Skeletal muscle tissue (tissue), 4 donors: ENCODE measurements around the gene AGFG1. TPM values are rescaled to one million over a fixed set of nuclear protein-coding genes. Genes with fewer than 3 reads are reported as not detected.
"Not testable (repeated sequence)": the region's sequence is repeated elsewhere in the genome, so short reads cannot be mapped to it uniquely, and the experiment has no call there.

Source experiments
- H3K27ac ChIP-seq: one replicate; pipeline ENCODE4 v1.7.0; 2013; ENCODE audit warnings: mild to moderate bottlenecking, low read depth, low read length, inconsistent platforms
- H3K27me3 ChIP-seq, 3 donors: one replicate each; pipeline ENCODE4 v1.7.0; 2013; ENCODE audit warnings: low read length in 3 of 3; ENCODE audit not compliant: control insufficient read depth in 3 of 3, insufficient read depth in 3 of 3
- H3K36me3 ChIP-seq, 3 donors: one replicate each; pipeline ENCODE4 v1.7.0; 2013; ENCODE audit warnings: low read length in 3 of 3; ENCODE audit not compliant: control insufficient read depth in 3 of 3, insufficient read depth in 3 of 3
- H3K4me1 ChIP-seq, 3 donors: one replicate each; pipeline ENCODE4 v1.7.0; 2013; ENCODE audit warnings: low read length in 3 of 3, mild to moderate bottlenecking in 3 of 3; ENCODE audit not compliant: control insufficient read depth in 3 of 3, insufficient read depth in 3 of 3
- H3K4me3 ChIP-seq, 3 donors: one replicate each; pipeline ENCODE4 v1.7.0; 2013; ENCODE audit warnings: low read length in 3 of 3
- H3K9ac ChIP-seq, 3 donors: one replicate each; pipeline ENCODE4 v1.7.0; 2013; ENCODE audit warnings: low read length in 3 of 3, mild to moderate bottlenecking in 3 of 3, moderate library complexity in 2 of 3, low read depth in 1 of 3
- H3K9me3 ChIP-seq, 3 donors: one replicate each; pipeline ENCODE4 v1.7.0; 2013; ENCODE audit warnings: low read length in 3 of 3; ENCODE audit not compliant: control insufficient read depth in 3 of 3
- total RNA-seq: library from RNA; depleted of rRNA; stranded (reverse); fragments of >200 nt; gene quantifications from one replicate; pipeline ENCODE4 v1.2.3, GENCODE V29; 2014
- donor health status: Osteomylitis.

The AGFG1 gene
- total RNA-seq, 1 donor from 2014 or later = 20.9 TPM

DNA sequence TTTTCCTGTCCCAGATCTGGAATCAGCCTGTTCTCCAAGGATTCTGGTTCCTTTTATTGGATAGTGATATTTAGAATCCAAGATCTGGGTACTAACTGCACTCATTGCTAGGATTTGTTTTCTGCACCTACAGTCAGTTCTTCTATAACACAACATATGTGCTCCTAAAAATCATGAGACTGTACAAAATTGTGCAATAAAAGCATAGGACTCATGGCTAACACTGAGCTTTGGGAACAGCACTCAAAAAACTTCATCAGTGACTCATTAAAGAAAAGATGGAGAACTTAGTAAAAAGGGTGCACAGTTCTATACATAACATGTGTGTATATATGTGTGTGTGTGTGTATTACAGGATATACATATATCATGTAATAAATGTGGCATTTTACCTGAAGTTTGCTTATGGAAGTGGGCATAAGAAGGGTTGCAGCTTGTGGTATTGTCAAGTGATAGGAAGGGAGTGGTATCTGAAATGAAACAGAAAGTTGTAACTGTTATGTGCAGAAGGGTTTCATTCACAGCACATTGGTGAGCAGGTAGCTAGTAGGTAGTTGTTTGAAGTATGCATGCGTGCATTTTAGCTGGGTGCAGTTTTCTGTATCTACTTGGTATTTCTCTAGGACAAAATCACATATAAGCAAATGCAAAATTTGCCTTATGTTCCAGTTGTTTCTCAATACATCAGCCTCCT lies 120.9 kb downstream of the AGFG1 start:
- Histone ChIP-seq H3K9ac (no peak overlapping the region), H3K27me3 (peaks cover 0 to 4% (median 0%) of the 10 kb centered on the region in 3 donors), H3K4me1 (no peaks in the 10 kb centered on the region), H3K36me3 (no peaks in the 10 kb centered on the region), H3K27ac (no peak overlapping the region), H3K9me3 (peaks cover 0 to 2% (median 0%) of the 10 kb centered on the region in 3 donors), H3K4me3 (no peak overlapping the region)

DNA sequence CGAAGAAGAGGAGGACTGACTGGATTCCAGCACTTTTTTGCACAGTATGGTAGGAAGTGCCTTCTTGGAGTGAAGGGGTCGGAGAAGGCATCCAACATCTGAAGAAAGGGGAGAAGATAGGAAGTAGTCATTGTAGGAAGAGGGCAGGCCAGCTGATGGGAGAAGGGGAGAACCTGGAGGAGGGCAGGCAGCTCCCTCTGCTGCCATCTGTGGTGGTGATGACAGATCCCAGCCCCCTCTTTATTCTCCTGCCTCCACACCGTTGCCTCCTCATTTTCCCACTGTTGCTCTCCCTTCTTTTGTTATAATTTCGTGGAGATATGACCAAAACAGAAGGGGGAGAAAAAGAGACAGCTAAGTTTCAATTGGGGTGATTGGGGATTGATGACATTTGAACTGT lies 123.8 kb downstream of the AGFG1 start:
- no peak overlapping the region for H3K4me3 ChIP-seq
- H3K9me3 ChIP-seq = no peaks in the 10 kb centered on the region
- no peak overlapping the region for H3K9ac ChIP-seq
- no peak overlapping the region for H3K27ac ChIP-seq
- H3K27me3 ChIP-seq = peaks cover 0 to 4% (median 0%) of the 10 kb centered on the region in 3 donors
- H3K4me1 ChIP-seq = no peaks in the 10 kb centered on the region
- no peaks in the 10 kb centered on the region for H3K36me3 ChIP-seq

DNA sequence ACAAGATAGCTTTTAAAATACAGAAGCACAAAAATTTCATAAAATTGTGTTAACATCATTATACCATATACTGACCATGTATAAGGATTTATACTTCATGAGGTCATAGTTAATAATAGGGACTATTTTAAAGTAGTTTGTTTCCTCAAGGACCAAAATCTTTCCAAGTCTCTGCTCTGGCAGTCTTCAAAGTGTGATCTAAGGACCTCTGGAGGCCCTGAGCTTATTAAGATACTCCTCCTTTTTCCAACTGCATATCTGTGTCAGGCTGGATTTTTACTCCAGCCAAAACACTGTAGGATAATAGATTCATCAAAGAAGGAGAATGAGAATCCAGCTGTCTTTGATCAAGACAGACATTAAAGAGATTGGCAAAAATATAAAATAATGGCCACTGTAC lies 125.1 kb downstream of the AGFG1 start:
- no peaks in the 10 kb centered on the region for H3K9me3 ChIP-seq
- no peak overlapping the region for H3K9ac ChIP-seq
- no peaks in the 10 kb centered on the region for H3K36me3 ChIP-seq
- H3K4me3 ChIP-seq = no peak overlapping the region
- H3K4me1 ChIP-seq = no peaks in the 10 kb centered on the region
- peaks cover 0 to 4% (median 0%) of the 10 kb centered on the region in 3 donors for H3K27me3 ChIP-seq
- H3K27ac ChIP-seq = no peak overlapping the region

DNA sequence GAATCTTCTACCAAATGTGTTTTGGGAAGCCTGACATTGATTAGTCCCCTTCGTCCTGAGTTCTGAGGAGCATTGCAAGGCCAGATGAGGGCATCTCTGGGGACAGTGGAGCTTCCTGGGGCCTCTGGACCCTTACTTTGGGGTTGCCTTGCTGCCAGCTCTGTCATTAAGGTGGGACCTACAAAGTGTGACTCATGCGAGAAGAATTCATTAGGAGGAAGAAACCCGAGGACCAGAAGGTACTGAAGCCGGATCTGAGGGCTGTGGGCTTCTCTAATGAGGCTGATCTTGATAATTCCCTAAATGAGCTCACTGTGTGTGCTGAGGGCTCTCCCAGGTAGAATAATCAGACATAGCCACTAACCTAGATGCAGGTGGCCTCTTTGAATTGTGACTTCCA lies 126.0 kb downstream of the AGFG1 start:
- H3K27me3 ChIP-seq = peaks cover 0 to 4% (median 0%) of the 10 kb centered on the region in 3 donors
- no peaks in the 10 kb centered on the region for H3K36me3 ChIP-seq
- no peaks in the 10 kb centered on the region for H3K9me3 ChIP-seq
- H3K4me1 ChIP-seq = no peaks in the 10 kb centered on the region
- no peak overlapping the region for H3K27ac ChIP-seq
- H3K4me3 ChIP-seq = no peak overlapping the region
- no peak overlapping the region for H3K9ac ChIP-seq

DNA sequence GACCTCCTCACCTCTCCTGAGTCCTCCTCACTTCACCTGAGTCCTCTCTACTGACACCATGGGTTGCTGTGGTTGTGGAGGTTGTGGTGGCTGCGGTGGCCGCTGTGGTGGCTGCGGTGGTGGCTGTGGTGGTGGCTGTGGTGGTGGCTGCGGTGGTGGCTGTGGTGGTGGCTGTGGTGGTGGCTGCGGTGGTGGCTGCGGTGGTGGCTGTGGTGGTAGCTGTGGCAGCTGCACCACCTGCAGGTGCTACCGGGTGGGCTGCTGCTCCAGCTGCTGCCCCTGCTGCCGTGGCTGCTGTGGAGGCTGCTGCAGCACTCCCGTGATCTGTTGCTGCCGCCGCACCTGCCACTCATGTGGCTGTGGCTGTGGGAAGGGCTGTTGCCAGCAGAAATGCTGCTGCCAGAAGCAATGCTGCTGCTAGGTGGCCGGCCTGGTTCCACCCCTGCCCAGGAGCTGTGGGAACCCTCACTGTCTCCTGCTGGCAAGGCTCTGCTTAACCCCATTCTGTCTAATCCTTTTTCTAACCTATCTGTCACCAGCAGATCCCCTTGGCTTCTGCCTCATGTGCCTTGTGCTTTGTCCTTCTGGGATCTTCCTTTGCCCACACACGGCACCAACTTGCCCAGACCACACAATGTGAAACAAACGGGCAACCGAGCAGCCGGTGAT lies 127.0 kb downstream of the AGFG1 start, which contains the start of gene SCYGR2:
TSS of gene SCYGR2 (plus strand) at position 59 of the 669 bp plus-strand sequence. CDS start at position 59, 0 bp downstream.
- not testable (repeated sequence) for H3K9me3 ChIP-seq, H3K9ac ChIP-seq, H3K36me3 ChIP-seq, H3K27ac ChIP-seq, H3K4me1 ChIP-seq, H3K27me3 ChIP-seq, H3K4me3 ChIP-seq

DNA sequence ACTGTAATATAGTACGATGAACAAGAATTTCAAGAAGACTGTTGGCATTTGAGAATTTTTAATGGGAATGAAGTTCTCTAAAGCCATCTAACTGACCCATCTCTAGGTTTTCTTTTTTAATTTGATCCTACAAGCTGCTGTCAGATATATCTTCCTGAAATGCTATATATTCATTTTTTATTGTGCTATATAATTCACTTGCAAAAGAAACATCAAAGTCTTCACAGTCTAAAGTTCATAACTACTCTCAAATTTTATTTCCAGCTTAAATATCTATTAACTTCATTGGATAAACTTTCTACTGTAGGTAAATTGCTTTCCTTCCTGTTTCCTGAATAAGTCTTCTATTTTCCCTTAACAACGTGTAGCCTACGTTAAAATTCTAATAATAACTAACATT lies 130.4 kb downstream of the AGFG1 start:
- Histone ChIP-seq H3K4me3 (no peak overlapping the region), H3K4me1 (no peaks in the 10 kb centered on the region), H3K27ac (no peak overlapping the region), H3K27me3 (no peaks in the 10 kb centered on the region), H3K9ac (no peak overlapping the region), H3K9me3 (no peaks in the 10 kb centered on the region), H3K36me3 (no peaks in the 10 kb centered on the region)

DNA sequence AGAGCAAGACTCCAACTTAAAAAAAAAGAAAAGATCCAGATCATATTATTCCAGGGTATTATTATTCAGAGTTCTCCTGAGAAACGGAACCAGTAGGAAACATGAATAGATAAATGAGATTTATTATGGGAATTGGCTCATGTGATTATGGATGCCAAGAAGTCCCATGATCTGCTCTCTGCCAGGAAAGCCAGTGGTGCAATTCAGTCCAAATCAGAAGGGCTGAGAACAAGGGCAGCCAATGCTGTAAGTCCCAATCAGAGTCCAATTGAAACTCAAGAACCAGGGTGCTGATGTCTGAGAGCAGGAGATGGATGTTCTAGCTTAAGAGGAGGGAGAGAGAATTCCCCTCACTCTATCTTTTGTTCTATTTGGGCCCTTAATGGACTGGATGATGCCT lies 134.5 kb downstream of the AGFG1 start:
- Histone ChIP-seq H3K9me3 (no peaks in the 10 kb centered on the region), H3K27me3 (no peaks in the 10 kb centered on the region), H3K4me3 (no peak overlapping the region), H3K36me3 (no peaks in the 10 kb centered on the region), H3K27ac (no peak overlapping the region), H3K9ac (no peak overlapping the region), H3K4me1 (no peaks in the 10 kb centered on the region)

DNA sequence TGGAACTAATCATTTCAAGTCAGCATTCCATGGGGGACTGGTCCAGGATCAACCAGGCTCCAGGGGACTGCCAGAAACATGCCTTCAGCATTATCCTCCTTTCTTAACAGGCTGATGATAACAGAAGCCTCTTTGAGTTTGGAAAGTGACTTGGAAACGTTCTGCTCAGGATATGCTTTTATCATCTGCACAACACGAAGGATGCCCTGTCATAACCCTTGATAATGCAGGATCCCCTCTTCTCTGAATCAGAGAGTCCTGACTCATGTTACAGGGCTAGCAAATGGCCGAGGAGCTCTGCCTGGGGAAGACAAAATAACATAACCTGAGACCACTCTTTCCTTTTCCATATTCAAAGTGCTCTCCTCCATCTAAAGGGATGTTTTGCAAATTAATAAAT lies 136.0 kb downstream of the AGFG1 start:
- Histone ChIP-seq H3K36me3 (no peaks in the 10 kb centered on the region), H3K4me3 (no peak overlapping the region), H3K27me3 (no peaks in the 10 kb centered on the region), H3K4me1 (no peaks in the 10 kb centered on the region), H3K27ac (no peak overlapping the region), H3K9ac (no peak overlapping the region), H3K9me3 (no peaks in the 10 kb centered on the region)

DNA sequence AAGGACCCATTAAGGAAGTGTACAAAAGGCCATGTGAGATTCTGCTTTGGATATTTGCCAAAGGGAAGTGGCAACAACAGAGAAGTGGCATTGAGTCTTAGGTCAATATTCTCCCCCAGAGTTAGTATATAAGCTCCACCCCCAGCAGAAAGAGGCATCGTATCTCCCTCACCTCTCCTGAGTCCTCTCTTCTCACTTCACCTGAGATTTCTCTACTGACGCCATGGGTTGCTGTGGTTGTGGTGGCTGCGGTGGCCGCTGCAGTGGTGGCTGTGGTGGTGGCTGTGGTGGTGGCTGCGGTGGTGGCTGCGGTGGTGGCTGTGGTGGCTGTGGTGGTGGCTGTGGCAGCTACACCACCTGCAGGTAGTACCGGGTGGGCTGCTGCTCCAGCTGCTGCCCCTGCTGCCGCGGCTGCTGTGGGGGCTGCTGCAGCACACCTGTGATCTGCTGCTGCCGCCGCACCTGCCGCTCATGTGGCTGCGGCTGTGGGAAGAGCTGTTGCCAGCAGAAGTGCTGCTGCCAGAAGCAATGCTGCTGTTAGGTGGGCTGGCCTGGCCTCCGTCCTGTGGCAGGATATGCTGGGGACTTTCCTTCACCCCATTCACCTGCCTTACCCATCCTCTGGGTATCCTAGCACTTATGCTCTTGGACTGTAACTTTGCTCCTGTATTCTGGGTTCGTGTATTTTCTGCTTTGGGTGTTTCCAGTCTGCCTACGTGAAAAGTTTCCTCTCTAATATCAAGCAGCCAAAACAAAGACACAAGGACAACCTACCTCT lies 136.8 kb downstream of the AGFG1 start:
- H3K9ac ChIP-seq = no peak overlapping the region
- H3K27ac ChIP-seq = no peak overlapping the region
- no peaks in the 10 kb centered on the region for H3K4me1 ChIP-seq
- H3K9me3 ChIP-seq = no peaks in the 10 kb centered on the region
- no peaks in the 10 kb centered on the region for H3K36me3 ChIP-seq
- no peak overlapping the region for H3K4me3 ChIP-seq
- H3K27me3 ChIP-seq = no peaks in the 10 kb centered on the region

DNA sequence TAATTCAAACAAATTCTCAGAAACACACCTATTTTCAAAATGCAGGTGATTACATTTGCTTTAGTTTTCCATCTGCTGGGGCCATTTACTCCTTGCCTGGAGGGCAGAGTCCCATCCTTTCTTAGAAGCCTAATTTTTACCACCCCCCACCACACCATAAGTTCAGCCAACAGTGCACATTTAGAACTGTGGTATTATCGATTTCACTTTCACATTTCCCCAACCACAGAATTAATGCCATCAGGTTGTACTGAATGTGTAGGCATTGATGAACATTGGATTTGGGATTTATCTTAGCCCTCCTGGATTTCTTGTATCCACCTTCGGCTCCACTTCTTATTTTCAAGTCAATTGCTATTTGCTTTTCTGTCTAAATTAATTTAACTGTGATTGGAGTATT lies 138.2 kb downstream of the AGFG1 start:
- H3K27ac ChIP-seq = no peak overlapping the region
- no peak overlapping the region for H3K4me3 ChIP-seq
- H3K9me3 ChIP-seq = no peaks in the 10 kb centered on the region
- H3K36me3 ChIP-seq = no peaks in the 10 kb centered on the region
- no peak overlapping the region for H3K9ac ChIP-seq
- H3K4me1 ChIP-seq = no peaks in the 10 kb centered on the region
- peaks cover 0 to 1% (median 1%) of the 10 kb centered on the region in 3 donors for H3K27me3 ChIP-seq
